PC-3 (cell line): ENCODE results near the gene MNT.

Experiments
- CTCF ChIP-seq: fragments of 300-600 bp; sonication (generic); conservative IDR thresholded peaks from 2 replicates; pipeline ENCODE4 v1.5.1; 2017; ENCODE audit warnings: antibody characterized with exemption, low read depth, mild to moderate bottlenecking, low read length
- EZH2 ChIP-seq: fragments of 300-600 bp; sonication (generic); IDR thresholded peaks from one replicate; pipeline ENCODE4 v1.6.1; 2017; ENCODE audit warnings: antibody characterized with exemption, mild to moderate bottlenecking, low read length; ENCODE audit not compliant: unreplicated experiment
- EZH2phosphoT487 ChIP-seq: fragments of 300-600 bp; sonication (generic); IDR thresholded peaks from 2 replicates; pipeline ENCODE4 v1.6.1; 2018; ENCODE audit warnings: mild to moderate bottlenecking, antibody characterized with exemption, low read length, borderline replicate concordance

- no peak for TF ChIP-seq CTCF
- no peak for TF ChIP-seq EZH2
- TF ChIP-seq EZH2phosphoT487 = no peak
Measured at GRCh38 chr17:2397247-2398171, 3.4 kb downstream of the MNT start.
